Upper lobe of left lung (tissue), 6 donors: Measurements from ENCODE around the gene DIO1. TPM values are rescaled to one million over a fixed set of nuclear protein-coding genes. Genes with fewer than 3 reads are reported as not detected.

Experiments used
- ATAC-seq, 2 donors: fragments of 200-7000 bp; cut with Tn5 transposase; one replicate each; pipeline ENCODE4 v1.9.1; 2022; ENCODE audit warnings: mild to moderate bottlenecking in 2 of 2, moderate library complexity in 2 of 2; ENCODE audit not compliant: low FRiP score in 2 of 2
- DNase-seq, 2 donors: peaks; one replicate each; pipeline ENCODE4 v3.0.0-alpha.2; 2019 to 2020
- H3K27ac ChIP-seq, 4 donors: fragments of 200-600 bp; sonication (generic); one replicate each; pipeline ENCODE4 v1.5.1; 2016 to 2019
- H3K27me3 ChIP-seq, 4 donors: fragments of 200-600 bp; sonication (generic); one replicate each; pipeline ENCODE4 v1.5.1; 2017 to 2019
- H3K36me3 ChIP-seq, 4 donors: fragments of 200-600 bp; sonication (generic); one replicate each; pipeline ENCODE4 v1.5.1; 2016 to 2019
- H3K4me1 ChIP-seq, 4 donors: fragments of 200-600 bp; sonication (generic); one replicate each; pipeline ENCODE4 v1.5.1; 2018 to 2019
- H3K4me3 ChIP-seq, 4 donors: fragments of 200-600 bp; sonication (generic); one replicate each; pipeline ENCODE4 v1.5.1; 2017 to 2019; ENCODE audit warnings: mild to moderate bottlenecking in 2 of 4, moderate library complexity in 1 of 4
- H3K9me3 ChIP-seq, 4 donors: fragments of 200-600 bp; sonication (generic); one replicate each; pipeline ENCODE4 v1.5.1; 2018 to 2019
- CTCF ChIP-seq, 6 experiments: fragments of 450-650 bp in 4 of 6; fragments of 200-600 bp in 2 of 6; sonication (generic) in 2 of 6; IDR thresholded peaks; one replicate each; pipeline ENCODE4 v1.5.1; 2016 to 2019; ENCODE audit warnings: antibody characterized with exemption in 6 of 6
- EP300 ChIP-seq, 4 donors: sonication (generic); formaldehyde crosslinking; IDR thresholded peaks; one replicate each; pipeline ENCODE4 v1.5.1; 2017; ENCODE audit warnings: antibody characterized with exemption in 4 of 4, control low read depth in 2 of 4
- POLR2A ChIP-seq, 4 donors: fragments of 450-650 bp; IDR thresholded peaks; one replicate each; pipeline ENCODE4 v1.5.1; 2016 to 2017; ENCODE audit warnings: antibody characterized with exemption in 4 of 4, mild to moderate bottlenecking in 2 of 4
- POLR2AphosphoS5 ChIP-seq, 2 donors: sonication (generic); formaldehyde crosslinking; IDR thresholded peaks; one replicate each; pipeline ENCODE4 v1.5.1; 2017; ENCODE audit warnings: antibody characterized with exemption in 2 of 2
- WGBS, 2 donors: methylation state at CpG; one replicate each; pipeline ENCODE4 v1.1.5; 2017 to 2018; 5-methylcytosine and 5-hydroxymethylcytosine counted together
- total RNA-seq, 6 donors: library from RNA; depleted of rRNA in 4 of 6; stranded (reverse); fragments of >200 nt in 4 of 6; gene quantifications; one replicate each; pipeline versions ENCODE4 v1.1.0 to v1.2.1, GENCODE V29; 2016 to 2021
- donor health status: DM: no; HTN: no; CAD: no; lungs with moderate emphysema.
- donor health status: DM: no; HTN: yes; CAD: no; lungs with severe emphysema.

Gene DIO1
- total RNA-seq, 6 donors from 2014 or later, result 0.20 TPM; not detected in 5

- Histone ChIP-seq H3K4me1 (peaks cover 0 to 13% (median 8%) of the 10 kb centered on the region in 4 donors), H3K36me3 (no peaks in the 10 kb centered on the region), H3K9me3 (no peaks in the 10 kb centered on the region), H3K27me3 (no peaks in the 10 kb centered on the region), H3K4me3 (no peak overlapping the region), H3K27ac (no peak overlapping the region)
- TF ChIP-seq EP300 (IDR thresholded peaks at IDR 0.05), result no peak
- TF ChIP-seq POLR2AphosphoS5 (IDR thresholded peaks at IDR 0.05), result no peak
- TF ChIP-seq CTCF (IDR thresholded peaks at IDR 0.05), result no peak
- no peak for TF ChIP-seq POLR2A (IDR thresholded peaks at IDR 0.05)
- WGBS, 2 donors, result 86 to 99% methylated on average over 3 of the region's 3 CpGs
- ATAC-seq (no peak), DNase-seq (no peak)
Measured at GRCh38 chr1:53899708-53900107, 5.7 kb downstream of the DIO1 start.

- TF ChIP-seq CTCF (IDR thresholded peaks at IDR 0.05), result no peak
- TF ChIP-seq EP300 (IDR thresholded peaks at IDR 0.05), result no peak
- no peak for TF ChIP-seq POLR2A (IDR thresholded peaks at IDR 0.05)
- no peak for TF ChIP-seq POLR2AphosphoS5 (IDR thresholded peaks at IDR 0.05)
- H3K9me3 ChIP-seq, result no peaks in the 10 kb centered on the region
- WGBS, 2 donors, result 63 to 72% methylated on average over 6 to 7 of the region's 7 CpGs
- ATAC-seq (no peak), DNase-seq (no peak)
- H3K4me3 ChIP-seq, result no peak overlapping the region
- peaks cover 0 to 3% (median 0%) of the 10 kb centered on the region in 4 donors for H3K36me3 ChIP-seq
- no peak overlapping the region for H3K27ac ChIP-seq
- no peaks in the 10 kb centered on the region for H3K27me3 ChIP-seq
- H3K4me1 ChIP-seq, result peaks cover 0 to 10% (median 8%) of the 10 kb centered on the region in 4 donors
Measured at GRCh38 chr1:53902235-53903138, 8.5 kb downstream of the DIO1 start.

GRCh38 chr1:53905509-53905908 lies 11.5 kb downstream of the DIO1 start:
- no peak overlapping the region for H3K4me3 ChIP-seq
- H3K4me1 ChIP-seq, result peaks cover 0 to 3% (median 0%) of the 10 kb centered on the region in 4 donors
- no peaks in the 10 kb centered on the region for H3K9me3 ChIP-seq
- H3K27me3 ChIP-seq, result no peaks in the 10 kb centered on the region
- H3K27ac ChIP-seq, result no peak overlapping the region
- H3K36me3 ChIP-seq, result peaks cover 0 to 3% (median 0%) of the 10 kb centered on the region in 4 donors
- DNase-seq (no peak), ATAC-seq (no peak)
- TF ChIP-seq EP300 (IDR thresholded peaks at IDR 0.05) (no peak), CTCF (IDR thresholded peaks at IDR 0.05) (no peak), POLR2AphosphoS5 (IDR thresholded peaks at IDR 0.05) (no peak), POLR2A (IDR thresholded peaks at IDR 0.05) (no peak)
- WGBS, 2 donors, result 92 to 96% methylated on average over 8 of the region's 8 CpGs

DNA sequence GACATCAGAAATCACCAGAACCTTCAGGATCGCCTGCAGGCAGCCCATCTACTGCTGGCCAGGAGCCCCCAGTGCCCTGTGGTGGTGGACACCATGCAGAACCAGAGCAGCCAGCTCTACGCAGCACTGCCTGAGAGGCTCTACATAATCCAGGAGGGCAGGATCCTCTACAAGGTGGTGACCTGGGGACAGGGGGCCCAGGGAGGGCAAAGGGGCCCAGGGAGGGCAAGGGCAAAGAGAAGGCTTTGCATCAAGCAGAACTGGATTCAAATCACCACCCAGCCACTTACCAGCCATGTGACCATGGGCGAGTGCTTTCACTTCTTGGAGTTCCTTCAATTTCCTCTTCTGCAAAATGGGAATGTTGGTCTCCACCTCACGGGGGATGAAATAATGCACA lies 12.1 kb downstream of the DIO1 start:
- TF ChIP-seq POLR2A (IDR thresholded peaks at IDR 0.05) (no peak), POLR2AphosphoS5 (IDR thresholded peaks at IDR 0.05) (no peak), CTCF (IDR thresholded peaks at IDR 0.05) (no peak), EP300 (IDR thresholded peaks at IDR 0.05) (no peak)
- no peak for ATAC-seq
- 88% methylated on average over 2 to 4 of the region's 4 CpGs for WGBS, 2 donors
- Histone ChIP-seq H3K9me3 (no peaks in the 10 kb centered on the region), H3K27me3 (no peaks in the 10 kb centered on the region), H3K4me1 (peaks cover 0 to 3% (median 0%) of the 10 kb centered on the region in 4 donors), H3K4me3 (no peak overlapping the region), H3K27ac (no peak overlapping the region), H3K36me3 (peaks cover 0 to 3% (median 0%) of the 10 kb centered on the region in 4 donors)
- DNase-seq, result no peak
